H9 (cell line): ENCODE results near the gene LRRC36. TPM values are rescaled to one million over a fixed set of nuclear protein-coding genes. Genes with fewer than 3 reads are reported as not detected.

Source experiments
- DNase-seq: peaks from one replicate; pipeline ENCODE4 v3.0.0-alpha.2; 2017
- H2AFZ ChIP-seq: one replicate; pipeline ENCODE4 v1.6.1; 2013; ENCODE audit warnings: mild to moderate bottlenecking, low read length, control low read depth, moderate library complexity
- H2AK5ac ChIP-seq: 2 replicates; pipeline ENCODE4 v1.6.1; 2013; ENCODE audit warnings: low read length, control low read depth, mixed read lengths; ENCODE audit not compliant: insufficient read length
- H2BK120ac ChIP-seq: one replicate; pipeline ENCODE4 v1.6.1; 2013; ENCODE audit warnings: low read depth, mild to moderate bottlenecking, low read length, control low read depth, inconsistent platforms; ENCODE audit not compliant: poor library complexity, severe bottlenecking
- H2BK12ac ChIP-seq: 2 replicates; pipeline ENCODE4 v1.6.1; 2013; ENCODE audit warnings: low read length, control low read depth, mixed read lengths, low read depth; ENCODE audit not compliant: insufficient read length
- H2BK15ac ChIP-seq: 2 replicates; pipeline ENCODE4 v1.6.1; 2013; ENCODE audit warnings: low read depth, low read length, control low read depth
- H2BK20ac ChIP-seq: one replicate; pipeline ENCODE4 v1.6.1; 2013; ENCODE audit warnings: low read depth, mild to moderate bottlenecking, low read length, control low read depth, inconsistent platforms; ENCODE audit not compliant: poor library complexity, severe bottlenecking
- H2BK5ac ChIP-seq: 2 replicates; pipeline ENCODE4 v1.6.1; 2013; ENCODE audit warnings: low read length, control low read depth, mixed read lengths; ENCODE audit not compliant: insufficient read length
- H3K14ac ChIP-seq: 2 replicates; pipeline ENCODE4 v1.6.1; 2013; ENCODE audit warnings: low read length, control low read depth; ENCODE audit not compliant: insufficient read depth
- H3K18ac ChIP-seq: 2 replicates; pipeline ENCODE4 v1.6.1; 2013; ENCODE audit warnings: low read depth, mild to moderate bottlenecking, mixed read lengths, low read length, control low read depth; ENCODE audit not compliant: insufficient read length
- H3K23ac ChIP-seq: 2 replicates; pipeline ENCODE4 v1.6.1; 2013; ENCODE audit warnings: low read length, control low read depth, mixed read lengths, low read depth; ENCODE audit not compliant: insufficient read length
- H3K23me2 ChIP-seq: 2 replicates; pipeline ENCODE4 v1.6.1; 2013; ENCODE audit warnings: low read depth, mild to moderate bottlenecking, mixed read lengths, low read length, control low read depth; ENCODE audit not compliant: insufficient read length, poor library complexity, severe bottlenecking
- H3K27ac ChIP-seq: 2 replicates; pipeline ENCODE4 v1.5.1; 2013; ENCODE audit warnings: low read length, control low read depth, mixed read lengths, low read depth; ENCODE audit not compliant: insufficient read length
- H3K27me3 ChIP-seq: 2 replicates; pipeline ENCODE4 v1.6.1; 2013; ENCODE audit warnings: low read length, control low read depth, inconsistent platforms; ENCODE audit not compliant: insufficient read depth
- H3K4ac ChIP-seq: 2 replicates; pipeline ENCODE4 v1.6.1; 2013; ENCODE audit warnings: low read depth, mild to moderate bottlenecking, control low read depth, inconsistent platforms, low read length, moderate library complexity
- H3K4me1 ChIP-seq: 2 replicates; pipeline ENCODE4 v1.6.1; 2013; ENCODE audit warnings: low read length, control low read depth, inconsistent platforms; ENCODE audit not compliant: insufficient read depth
- H3K4me2 ChIP-seq: 2 replicates; pipeline ENCODE4 v1.6.1; 2013; ENCODE audit warnings: low read length, control low read depth, mixed read lengths; ENCODE audit not compliant: insufficient read length, insufficient read depth
- H3K56ac ChIP-seq: 2 replicates; pipeline ENCODE4 v1.6.1; 2013; ENCODE audit warnings: low read depth, mild to moderate bottlenecking, mixed read lengths, low read length, control low read depth; ENCODE audit not compliant: insufficient read length
- H3K79me1 ChIP-seq: 2 replicates; pipeline ENCODE4 v1.6.1; 2013; ENCODE audit warnings: low read depth, mild to moderate bottlenecking, moderate library complexity, low read length, control low read depth, inconsistent platforms; ENCODE audit not compliant: insufficient read depth, poor library complexity, severe bottlenecking
- H3K79me2 ChIP-seq: 2 replicates; pipeline ENCODE4 v1.6.1; 2013; ENCODE audit warnings: low read length, control low read depth, inconsistent platforms; ENCODE audit not compliant: insufficient read depth
- H3K9ac ChIP-seq: 2 replicates; pipeline ENCODE4 v1.6.1; 2013; ENCODE audit warnings: low read length, control low read depth, mixed read lengths; ENCODE audit not compliant: insufficient read length; ENCODE audit errors: extremely low read depth
- H3K9me3 ChIP-seq: one replicate; pipeline ENCODE4 v1.6.1; 2013; ENCODE audit warnings: low read depth, low read length, inconsistent platforms; ENCODE audit not compliant: control insufficient read depth
- H3T11ph ChIP-seq: one replicate; pipeline ENCODE4 v1.6.1; 2013; ENCODE audit warnings: mild to moderate bottlenecking, low read length, control low read depth, inconsistent platforms
- H4K20me1 ChIP-seq: one replicate; pipeline ENCODE4 v1.6.1; 2013; ENCODE audit not compliant: control insufficient read depth, insufficient read length, insufficient read depth
- H4K5ac ChIP-seq: 2 replicates; pipeline ENCODE4 v1.6.1; 2013; ENCODE audit warnings: low read depth, mild to moderate bottlenecking, mixed read lengths, low read length, control low read depth; ENCODE audit not compliant: insufficient read length
- H4K8ac ChIP-seq: replicated peaks from 2 replicates; pipeline ENCODE4 v1.6.1; 2013; ENCODE audit warnings: low read length, control low read depth, mixed read lengths, low read depth; ENCODE audit not compliant: insufficient read length
- H4K91ac ChIP-seq: 2 replicates; pipeline ENCODE4 v1.6.1; 2013; ENCODE audit warnings: low read depth, mild to moderate bottlenecking, moderate library complexity, mixed read lengths, low read length, control low read depth; ENCODE audit not compliant: insufficient read length
- H3K27ac Mint-ChIP-seq, 3 experiments: 2 replicates in 2 of 3; 3 replicates in 1 of 3; pipeline ENCODE4 v1.8.0; 2020 to 2021; ENCODE audit warnings: mixed read lengths in 3 of 3, mild to moderate bottlenecking in 1 of 3, moderate library complexity in 1 of 3
- H3K27me3 Mint-ChIP-seq: 2 replicates; pipeline ENCODE4 v1.8.0; 2021; ENCODE audit warnings: low read depth, mild to moderate bottlenecking, moderate library complexity, mixed read lengths
- H3K36me3 Mint-ChIP-seq, 3 experiments: 2 replicates in 2 of 3; 3 replicates in 1 of 3; pipeline ENCODE4 v1.8.0; 2020 to 2021; ENCODE audit warnings: low read depth in 3 of 3, mixed read lengths in 3 of 3; ENCODE audit not compliant: insufficient read depth in 1 of 3
- H3K4me1 Mint-ChIP-seq, 2 experiments: 2 replicates each; pipeline ENCODE4 v1.8.0; 2020; ENCODE audit warnings: mixed read lengths in 2 of 2
- H3K4me3 Mint-ChIP-seq, 2 experiments: 2 replicates in 1 of 2; 3 replicates in 1 of 2; pipeline ENCODE4 v1.8.0; 2020 to 2021; ENCODE audit warnings: mild to moderate bottlenecking in 2 of 2, mixed read lengths in 2 of 2, moderate library complexity in 1 of 2
- H3K9me3 Mint-ChIP-seq, 2 experiments: 2 replicates in 1 of 2; 3 replicates in 1 of 2; pipeline ENCODE4 v1.8.0; 2020; ENCODE audit warnings: mild to moderate bottlenecking in 2 of 2, mixed read lengths in 2 of 2, moderate library complexity in 1 of 2
- CTCF ChIP-seq: fragments of 200-600 bp; sonication (generic); conservative IDR thresholded peaks from 3 replicates; pipeline ENCODE4 v1.8.0; 2021; ENCODE audit warnings: antibody characterized with exemption, mild to moderate bottlenecking
- WGBS: extraction: QIAGEN DNeasy Blood & Tissue Kit; methylation state at CpG from one replicate; pipeline ENCODE4 v1.1.7; 2013; ENCODE audit warnings: missing lambda C conversion rate, low lambda C conversion rate, mixed read lengths; ENCODE audit not compliant: insufficient read length; ENCODE audit errors: extremely low coverage; 5-methylcytosine and 5-hydroxymethylcytosine counted together
- total RNA-seq: library from RNA; stranded (reverse); gene quantifications from 2 replicates; pipeline ENCODE4 v1.2.1, GENCODE V29; 2021

The LRRC36 gene
- total RNA-seq, 1 experiment from 2014 or later, result not detected

GRCh38 chr16:67389911-67390815 is 63.5 kb downstream of the LRRC36 start:
- no peak overlapping the region for H3K56ac ChIP-seq
- no peak overlapping the region for H3K4me3 Mint-ChIP-seq
- no peak overlapping the region for H2BK15ac ChIP-seq
- no peak overlapping the region for H2BK20ac ChIP-seq
- no peak overlapping the region for H3T11ph ChIP-seq
- no peak overlapping the region for H2BK5ac ChIP-seq
- no peak overlapping the region for H3K27ac Mint-ChIP-seq
- no peaks in the 10 kb centered on the region for H3K9me3 Mint-ChIP-seq
- H3K4me2 ChIP-seq, result no peak overlapping the region
- H3K79me2 ChIP-seq, result no peaks in the 10 kb centered on the region
- no peak overlapping the region for H2AFZ ChIP-seq
- peaks cover 3% of the 10 kb centered on the region for H3K23me2 ChIP-seq
- H3K23ac ChIP-seq, result no peak overlapping the region
- H4K8ac ChIP-seq, result no peak overlapping the region
- no peak overlapping the region for H3K18ac ChIP-seq
- H3K27me3 ChIP-seq, result peaks cover 20% of the 10 kb centered on the region; the same call in 1 of the 2 replicates
- no peak overlapping the region for H2BK12ac ChIP-seq
- no peak overlapping the region for H3K4ac ChIP-seq
- peaks cover 4% of the 10 kb centered on the region; the same call in 1 of the 2 replicates for H3K4me1 ChIP-seq
- H3K36me3 Mint-ChIP-seq, result no peaks in the 10 kb centered on the region
- no peak overlapping the region for H3K14ac ChIP-seq
- no peak overlapping the region for H2AK5ac ChIP-seq
- no peak overlapping the region for H4K91ac ChIP-seq
- no peak overlapping the region for H4K5ac ChIP-seq
- H3K79me1 ChIP-seq, result no peaks in the 10 kb centered on the region
- H2BK120ac ChIP-seq, result no peak overlapping the region
- no peak overlapping the region for H3K9ac ChIP-seq
- peaks cover 77% of the 10 kb centered on the region for H3K27me3 Mint-ChIP-seq
- no peaks in the 10 kb centered on the region for H4K20me1 ChIP-seq
- no peak overlapping the region for H3K27ac ChIP-seq
- WGBS, result no CpG with 5 or more reads among the region's 27 CpGs
- H3K9me3 ChIP-seq, result no peaks in the 10 kb centered on the region
- no peak for DNase-seq
- no peak for TF ChIP-seq CTCF
- H3K4me1 Mint-ChIP-seq, result peaks cover 23 to 38% of the 10 kb centered on the region in 2 experiments
